Osteocyte (in vitro differentiated cells): Measurements from ENCODE around the gene OPN1MW2. TPM values are rescaled to one million over a fixed set of nuclear protein-coding genes. Genes with fewer than 3 reads are reported as not detected.

Experiments
- total RNA-seq: library from RNA; stranded (reverse); gene quantifications from 2 replicates; pipeline ENCODE4 v1.2.1, GENCODE V29; 2021

The OPN1MW2 gene
- total RNA-seq, 1 donor from 2014 or later: not detected

Other genes starting within 250 kb of the OPN1MW2 start
- 73.7 and 74.8 TPM in 2 replicates for gene HCFC1, start 247.9 kb upstream of the OPN1MW2 start, total RNA-seq
- 19.2 and 19.3 TPM in 2 replicates for gene TMEM187, start 247.0 kb upstream of the OPN1MW2 start, total RNA-seq
- gene IRAK1, start 199.9 kb upstream of the OPN1MW2 start, total RNA-seq: 72.4 and 74.2 TPM in 2 replicates
- 43.7 and 44.6 TPM in 2 replicates for gene MECP2, start 122.0 kb upstream of the OPN1MW2 start, total RNA-seq
- not detected in 2 replicates for gene OPN1LW, start 75.5 kb upstream of the OPN1MW2 start, total RNA-seq
- gene OPN1MW, start 37.2 kb upstream of the OPN1MW2 start, total RNA-seq: not detected in 2 replicates
- not detected in 2 replicates for gene OPN1MW3, start 37.8 kb downstream of the OPN1MW2 start, total RNA-seq
- not detected in 2 replicates for gene TEX28, start 75.4 kb downstream of the OPN1MW2 start, total RNA-seq
- not detected in 2 replicates for gene TKTL1, start 76.0 kb downstream of the OPN1MW2 start, total RNA-seq
- 2,024 and 2,203 TPM in 2 replicates for gene FLNA, start 154.9 kb downstream of the OPN1MW2 start, total RNA-seq
- 68.9 and 73.1 TPM in 2 replicates for gene EMD, start 159.5 kb downstream of the OPN1MW2 start, total RNA-seq
- gene RPL10, start 178.6 kb downstream of the OPN1MW2 start, total RNA-seq: 2,857 and 2,892 TPM in 2 replicates
- 27.9 and 28.1 TPM in 2 replicates for gene DNASE1L1, start 189.5 kb downstream of the OPN1MW2 start, total RNA-seq
- 46.2 and 47.3 TPM in 2 replicates for gene TAFAZZIN, start 191.8 kb downstream of the OPN1MW2 start, total RNA-seq
- gene ATP6AP1, start 208.9 kb downstream of the OPN1MW2 start, total RNA-seq: 144 and 153 TPM in 2 replicates
- gene GDI1, start 217.4 kb downstream of the OPN1MW2 start, total RNA-seq: 135 and 152 TPM in 2 replicates
- gene FAM50A, start 224.4 kb downstream of the OPN1MW2 start, total RNA-seq: 92.2 and 92.8 TPM in 2 replicates
- gene PLXNA3, start 238.5 kb downstream of the OPN1MW2 start, total RNA-seq: 107 and 108 TPM in 2 replicates